Activated CD8-positive, alpha-beta memory T cell treated with anti-CD3 and anti-CD28 coated beads for 1 hour (primary cell): Measurements from ENCODE around the gene NOL3.
A peak's percentile ranks its signal among the peaks of the same experiment; 100 is the strongest.

Source experiments
- DNase-seq, 2 donors: peaks; one replicate each; pipeline ENCODE4 v3.0.0-alpha.2; 2020; ENCODE audit warnings: low read depth in 1 of 2; ENCODE audit errors: extremely low read depth in 1 of 2

The NOL3 gene

DNA sequence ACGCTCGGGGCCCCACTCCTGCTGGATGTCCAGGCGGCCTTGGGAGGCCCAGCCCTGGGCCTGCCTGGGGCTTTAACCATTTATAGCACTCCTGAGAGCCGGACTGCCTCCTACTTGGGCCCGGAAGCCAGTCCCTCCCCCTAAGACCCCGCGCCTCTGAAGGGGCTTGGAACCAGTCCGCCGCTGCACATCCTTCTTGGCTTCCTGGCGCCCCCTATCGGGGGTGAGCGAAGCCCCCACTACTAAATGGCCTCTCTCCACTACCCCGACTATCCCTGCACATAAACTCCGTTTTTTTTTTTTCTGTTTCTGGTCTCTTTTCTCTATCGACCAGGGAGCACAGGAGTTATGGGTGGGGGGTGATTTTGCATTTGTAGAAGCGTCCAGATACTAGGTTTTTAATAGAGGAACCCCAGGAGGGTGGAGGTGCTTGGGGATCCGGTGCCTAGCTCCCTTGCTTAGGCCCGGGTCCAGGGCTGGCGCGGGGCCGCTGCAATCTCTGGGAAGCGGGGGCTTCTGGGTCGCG is 633 bp upstream of the NOL3 start:
- DNase-seq = no peak

DNA sequence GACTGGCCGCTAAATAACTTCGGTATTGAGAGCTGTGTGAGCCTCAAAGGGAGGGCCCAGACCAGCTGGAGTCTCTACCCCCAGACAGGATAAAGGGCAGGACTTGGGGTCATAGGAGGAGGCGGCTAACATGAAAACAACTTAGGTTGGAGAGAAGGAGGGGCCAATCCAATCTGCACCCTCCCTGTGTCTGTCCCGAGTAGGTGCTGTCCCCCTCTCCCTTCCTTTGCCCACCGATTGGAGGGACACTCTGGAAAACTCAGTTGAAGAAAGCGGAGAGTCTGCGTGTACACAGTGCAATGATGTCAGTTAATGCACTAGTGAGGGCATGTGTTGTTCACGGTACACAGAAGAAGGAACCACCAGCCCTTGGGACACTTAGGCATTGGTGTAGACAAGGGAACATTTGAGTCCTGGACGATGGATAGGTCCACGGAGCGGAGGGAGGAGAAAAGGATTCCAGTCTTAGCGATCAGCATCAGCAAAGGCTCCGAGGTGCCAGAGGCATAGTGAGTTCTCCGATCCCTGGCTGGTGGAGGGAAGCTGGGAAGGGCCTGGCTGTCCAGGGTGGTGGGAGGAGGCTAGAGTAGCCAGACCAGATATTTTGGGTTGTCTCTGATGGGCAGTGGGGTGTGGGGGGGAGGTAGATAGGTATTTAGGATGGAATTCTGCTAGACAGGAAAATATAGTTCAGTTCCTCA is 761 bp downstream of the NOL3 start:
- no peak for DNase-seq

DNA sequence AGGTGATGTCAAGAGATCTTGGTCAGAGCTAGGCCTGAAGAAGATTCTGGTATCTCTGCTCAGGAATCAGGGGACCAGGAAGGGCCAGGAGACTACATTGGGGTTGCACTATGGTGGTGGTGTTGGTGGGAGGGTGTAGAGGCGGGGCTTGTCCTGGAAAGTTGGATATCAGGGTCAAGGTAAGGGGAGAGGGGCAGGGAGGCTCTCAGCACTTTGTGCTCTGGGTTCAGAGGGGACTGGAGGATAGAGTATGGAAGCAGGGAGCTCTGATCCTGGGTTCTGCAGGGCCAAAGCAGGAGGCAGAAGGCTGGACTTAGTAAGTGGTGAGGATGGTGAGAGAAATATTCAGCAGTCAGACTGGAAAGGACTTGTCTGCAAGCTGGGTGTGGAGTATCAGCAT is 3.0 kb downstream of the NOL3 start:
- DNase-seq = no peak

DNA sequence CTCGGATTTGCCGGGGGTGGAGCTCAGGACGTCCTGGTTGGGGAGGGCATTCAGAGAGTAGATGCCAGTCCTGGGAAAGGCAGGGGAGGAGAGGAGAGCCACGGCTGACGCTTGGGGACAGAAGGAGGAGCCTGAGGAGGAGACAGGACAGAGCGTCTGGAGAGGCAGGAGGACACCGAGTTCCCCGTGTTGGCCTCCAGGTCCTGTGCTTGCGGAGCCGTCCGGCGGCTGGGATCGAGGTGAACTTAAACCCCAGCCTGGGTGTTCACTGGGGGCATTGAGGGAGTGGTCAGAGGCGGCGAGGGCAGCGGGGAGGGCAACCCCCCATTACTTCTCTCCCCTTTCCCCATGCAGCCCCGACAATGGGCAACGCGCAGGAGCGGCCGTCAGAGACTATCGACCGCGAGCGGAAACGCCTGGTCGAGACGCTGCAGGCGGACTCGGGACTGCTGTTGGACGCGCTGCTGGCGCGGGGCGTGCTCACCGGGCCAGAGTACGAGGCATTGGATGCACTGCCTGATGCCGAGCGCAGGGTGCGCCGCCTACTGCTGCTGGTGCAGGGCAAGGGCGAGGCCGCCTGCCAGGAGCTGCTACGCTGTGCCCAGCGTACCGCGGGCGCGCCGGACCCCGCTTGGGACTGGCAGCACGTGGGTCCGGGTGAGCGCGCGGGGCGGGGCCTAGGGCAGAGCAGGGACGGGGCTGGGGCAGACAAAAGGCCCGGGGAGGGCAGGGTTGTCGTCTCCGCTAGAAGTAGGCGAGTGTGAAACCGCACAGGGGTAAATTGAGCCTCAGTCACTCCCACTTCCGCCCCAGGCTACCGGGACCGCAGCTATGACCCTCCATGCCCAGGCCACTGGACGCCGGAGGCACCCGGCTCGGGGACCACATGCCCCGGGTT is 3.7 kb downstream of the NOL3 start:
- peak; percentile 13 to 48 for DNase-seq

GRCh38 chr16:67174706-67175231 is 4.4 kb downstream of the NOL3 start:
- DNase-seq = no peak

DNA sequence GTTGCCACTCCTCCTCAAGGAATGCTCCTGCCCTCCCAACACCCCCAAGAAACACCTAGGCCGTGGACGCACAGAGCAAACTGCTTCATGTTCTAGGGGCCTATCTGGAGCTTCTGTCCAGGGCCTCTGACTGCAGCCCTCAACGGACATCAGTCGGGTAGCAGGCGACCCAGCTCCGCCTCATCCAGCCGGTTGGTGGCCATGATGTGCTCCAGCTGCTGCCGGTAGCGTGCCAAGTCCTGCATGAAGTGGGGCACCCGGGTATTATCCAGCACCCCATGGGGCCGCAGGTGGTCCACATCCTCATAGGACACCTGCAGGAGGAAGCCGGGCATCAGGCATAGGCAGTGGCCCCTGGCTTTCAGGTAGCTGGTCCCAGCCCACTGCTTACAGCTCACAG is 6.3 kb downstream of the NOL3 start:
- no peak for DNase-seq

- no peak for DNase-seq
Observed at GRCh38 chr16:67177743-67178699, 7.7 kb downstream of the NOL3 start.

DNA sequence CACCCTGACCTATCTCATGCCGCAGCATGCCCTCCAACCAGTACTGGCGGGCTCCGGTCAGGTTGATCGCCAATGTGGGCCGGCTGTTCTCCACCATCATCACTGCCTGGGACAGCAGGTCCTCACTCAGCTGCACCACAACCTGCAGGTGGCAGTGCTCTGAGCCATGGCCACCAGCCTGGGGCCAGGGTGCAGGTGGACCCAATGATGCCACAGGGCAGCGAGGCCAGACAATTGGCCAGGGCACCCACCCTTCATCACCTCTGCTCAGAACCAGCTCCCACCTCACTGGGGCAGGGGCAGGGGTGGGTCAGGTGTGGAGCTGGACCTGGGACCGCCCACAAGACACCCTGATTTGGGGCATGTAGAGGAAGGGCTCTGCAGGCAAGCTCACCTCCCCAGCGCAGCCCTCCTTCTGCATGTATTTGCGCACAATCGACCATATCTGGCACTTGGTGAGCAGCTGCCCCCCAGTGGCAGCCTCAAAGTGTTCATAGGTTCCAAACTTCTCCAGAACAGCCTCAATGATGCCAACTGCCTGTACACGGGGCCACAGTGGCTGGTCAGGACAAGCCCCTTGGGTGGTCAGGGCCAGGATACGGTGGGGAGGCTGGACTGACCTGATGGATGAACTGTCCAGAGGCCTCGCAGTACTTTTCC is 9.2 kb downstream of the NOL3 start:
- DNase-seq = no peak

GRCh38 chr16:67180166-67180565 is 9.8 kb downstream of the NOL3 start:
- no peak for DNase-seq

DNA sequence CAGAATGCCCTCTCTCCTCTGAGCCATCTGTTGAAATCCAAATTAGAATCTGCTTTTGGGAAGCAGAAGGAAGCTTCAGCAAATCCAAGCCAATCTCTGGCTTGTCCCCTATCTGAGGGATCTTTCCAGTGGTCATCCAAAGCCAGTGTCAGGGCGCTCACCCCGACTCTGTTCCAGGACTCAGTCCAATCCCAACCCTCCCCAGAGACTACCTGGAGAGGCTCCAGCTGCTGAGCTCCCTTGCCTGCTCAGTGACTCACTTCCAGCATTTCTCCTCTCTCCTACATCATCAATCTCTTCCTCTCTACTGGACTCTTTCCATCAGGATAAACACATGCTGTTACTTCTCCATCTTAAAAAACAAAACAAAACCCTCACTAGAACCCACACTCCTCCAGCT is 11.0 kb downstream of the NOL3 start:
- no peak for DNase-seq

GRCh38 chr16:67182288-67182687 is 11.9 kb downstream of the NOL3 start:
- no peak for DNase-seq

DNA sequence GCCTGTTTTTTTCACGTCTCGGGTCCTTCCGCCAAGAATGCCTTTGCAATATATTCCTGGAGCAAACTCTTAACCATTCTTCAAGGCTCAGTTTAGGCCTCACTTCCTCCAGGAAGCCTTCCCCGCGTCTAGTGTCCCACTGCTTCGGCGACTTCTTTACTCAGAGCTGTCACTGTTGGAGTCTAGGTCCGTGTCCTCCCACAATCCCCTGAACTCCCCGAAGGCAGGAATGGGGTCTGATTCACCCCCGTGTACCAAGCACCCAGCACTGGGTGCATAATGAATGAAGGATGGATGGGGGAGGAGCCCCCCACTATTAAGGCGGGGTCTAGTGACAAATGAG is 12.9 kb downstream of the NOL3 start:
- DNase-seq = no peak

- DNase-seq = peak; percentile 84 to 89
Observed at GRCh38 chr16:67183627-67184452, 13.5 kb downstream of the NOL3 start, which contains the start of gene MATCAP1. Gene MATCAP1, minus strand, starts transcription at chr16:67183963. Its CDS starts 3,353 bp downstream, at chr16:67180610.

- DNase-seq = no peak
Observed at GRCh38 chr16:67184453-67184994, 14.2 kb downstream of the NOL3 start.

- DNase-seq = peak; percentile 57 to 74
Observed at GRCh38 chr16:67184995-67185650, 14.8 kb downstream of the NOL3 start.

- no peak for DNase-seq
Observed at GRCh38 chr16:67185651-67186134, 15.4 kb downstream of the NOL3 start.

GRCh38 chr16:67186550-67186950 is 16.2 kb downstream of the NOL3 start:
- DNase-seq = no peak

GRCh38 chr16:67187175-67187890 is 17.0 kb downstream of the NOL3 start:
- DNase-seq = no peak
